K562 (cell line): ENCODE results near the gene WASHC2A. TPM values are rescaled to one million over a fixed set of nuclear protein-coding genes. Genes with fewer than 3 reads are reported as not detected.
"Not testable (repeated sequence)": the region's sequence is repeated elsewhere in the genome, so short reads cannot be mapped to it uniquely, and the experiment has no call there.

Source experiments
- ATAC-seq: fragments of 200-7000 bp; cut with Tn5 transposase; 3 replicates; pipeline ENCODE4 v1.9.1; 2020; ENCODE audit warnings: moderate library complexity
- BruUV-seq: library from RNA; stranded (reverse); fragments of 400-500 nt; replicated peaks from 2 replicates; lab custom pipeline; 2021; lab: Mats Ljungman, UMichigan
- CTCF ChIA-PET: fragments of 300-600 bp; formaldehyde crosslinking; extraction: SDS; loops from one replicate; lab custom pipeline; 2021; ENCODE audit warnings: low intra/inter-chr PET ratio; lab: Yijun Ruan, JAX
- POLR2A ChIA-PET: fragments of 300-600, 350-650 bp; sonication (Branson Sonifier 250); formaldehyde crosslinking; extraction: SDS; loops from one replicate; lab custom pipeline; 2021; ENCODE audit warnings: antibody characterized with exemption, inconsistent platforms; lab: Yijun Ruan, JAX
- DNase-seq, 4 experiments: peaks; one replicate each; pipeline versions ENCODE4 v3.0.0 to v3.0.0-alpha.2; 2011 to 2018; ENCODE audit warnings: low spot score in 3 of 4, mixed read lengths in 3 of 4; ENCODE audit errors: extremely low read depth in 1 of 4
- FAIRE-seq: peaks from 2 replicates; lab custom pipeline; 2011; peaks lifted over from hg19 to GRCh38; lab: Jason Lieb, UNC
- H2AFZ ChIP-seq: 2 replicates; pipeline ENCODE4 v1.6.0; 2011; ENCODE audit warnings: low read depth, low read length, control low read depth, inconsistent platforms
- H3K27ac ChIP-seq: fragments of 200-600 bp; 3 replicates; pipeline ENCODE4 v1.8.0; 2011; ENCODE audit warnings: low read depth, mild to moderate bottlenecking, control low read depth, inconsistent platforms, low read length, moderate library complexity, mixed read lengths; ENCODE audit errors: extremely low read depth
- H3K27me3 ChIP-seq, 2 experiments: fragments of 300-600 bp in 1 of 2; 2 replicates in 1 of 2; 3 replicates in 1 of 2; pipeline versions ENCODE4 v1.6.0 to v1.8.0; 2011; ENCODE audit warnings: inconsistent platforms in 2 of 2, low read length in 2 of 2, mild to moderate bottlenecking in 1 of 2, mixed read lengths in 1 of 2, moderate library complexity in 1 of 2; ENCODE audit not compliant: control insufficient read depth in 2 of 2, insufficient read depth in 2 of 2
- H3K36me3 ChIP-seq: fragments of 300-600 bp; 3 replicates; pipeline ENCODE4 v1.8.0; 2011; ENCODE audit warnings: mild to moderate bottlenecking, low read length, inconsistent platforms; ENCODE audit not compliant: control insufficient read depth, insufficient read depth
- H3K4me1 ChIP-seq, 2 experiments: fragments of 200-600 bp in 1 of 2; replicated peaks in 1 of 2; 2 replicates in 1 of 2; 3 replicates in 1 of 2; pipeline versions ENCODE4 v1.5.1 to v1.8.0; 2011; ENCODE audit warnings: inconsistent platforms in 2 of 2, low read length in 2 of 2, mild to moderate bottlenecking in 1 of 2, mixed read lengths in 1 of 2, moderate library complexity in 1 of 2; ENCODE audit not compliant: control insufficient read depth in 2 of 2, insufficient read depth in 2 of 2
- H3K4me2 ChIP-seq: 2 replicates; pipeline ENCODE4 v1.6.1; 2011; ENCODE audit warnings: low read length, control low read depth, inconsistent platforms, mixed read lengths; ENCODE audit not compliant: insufficient read depth
- H3K4me3 ChIP-seq: fragments of 200-600 bp; sonication (generic), shearing (Covaris generic); 2 replicates; pipeline ENCODE4 v1.5.1; 2016; ENCODE audit warnings: control low read depth, inconsistent platforms
- H3K79me2 ChIP-seq: fragments of 200-600 bp; 3 replicates; pipeline ENCODE4 v1.8.0; 2011; ENCODE audit warnings: low read length, inconsistent platforms; ENCODE audit not compliant: control insufficient read depth, insufficient read depth
- H3K9ac ChIP-seq, 2 experiments: 2 replicates each; pipeline versions ENCODE4 v1.6.0 to v1.6.1; 2011; ENCODE audit warnings: low read depth in 2 of 2, low read length in 2 of 2, control low read depth in 1 of 2, inconsistent platforms in 1 of 2, mild to moderate bottlenecking in 1 of 2, mixed read lengths in 1 of 2; ENCODE audit not compliant: insufficient read depth in 1 of 2
- H3K9me1 ChIP-seq: one replicate; pipeline ENCODE4 v1.6.0; 2011; ENCODE audit warnings: inconsistent platforms, mild to moderate bottlenecking, low read length, moderate library complexity; ENCODE audit not compliant: control insufficient read depth, insufficient read depth
- H3K9me3 ChIP-seq: replicated peaks from 2 replicates; pipeline ENCODE4 v1.5.1; 2011; ENCODE audit warnings: low read depth, low read length, inconsistent platforms; ENCODE audit not compliant: control insufficient read depth, insufficient read depth
- H4K20me1 ChIP-seq: replicated peaks from 2 replicates; pipeline ENCODE4 v1.6.1; 2011; ENCODE audit warnings: low read length, inconsistent platforms, mixed read lengths; ENCODE audit not compliant: control insufficient read depth, insufficient read depth
- BMI1 ChIP-seq: fragments of 150-350 bp; IDR thresholded peaks from 2 replicates; pipeline ENCODE4 v1.6.1; 2014; ENCODE audit warnings: low read length
- ILK ChIP-seq: fragments of 450-650 bp; IDR thresholded peaks from 2 replicates; pipeline ENCODE4 v1.6.1; 2016; ENCODE audit warnings: missing genetic modification characterization, low read depth, mild to moderate bottlenecking, missing compliant biosample characterization, moderate library complexity, borderline replicate concordance
- KAT7 ChIP-seq: sonication (generic); formaldehyde crosslinking; IDR thresholded peaks from 2 replicates; pipeline ENCODE4 v1.8.0; 2022; ENCODE audit warnings: missing genetic modification reagents, mild to moderate bottlenecking, borderline replicate concordance
- POLR2B ChIP-seq: fragments of 450-650 bp; IDR thresholded peaks from 2 replicates; pipeline ENCODE4 v1.6.1; 2018; ENCODE audit warnings: low read depth; ENCODE audit not compliant: partially characterized antibody
- TAF1 ChIP-seq: IDR thresholded peaks from 2 replicates; pipeline ENCODE4 v1.6.1; 2011; ENCODE audit warnings: mild to moderate bottlenecking, low read length, moderate library complexity; ENCODE audit not compliant: insufficient read depth, control insufficient read depth, severe bottlenecking; ENCODE audit errors: extremely low read depth
- TCF7 ChIP-seq: sonication (generic); IDR thresholded peaks from 2 replicates; pipeline ENCODE4 v1.6.1; 2016; ENCODE audit warnings: antibody characterized with exemption, borderline replicate concordance
- ZC3H8 ChIP-seq: fragments of 450-650 bp; IDR thresholded peaks from 2 replicates; pipeline ENCODE4 v1.6.1; 2017
- ZHX1 ChIP-seq: fragments of 150-350 bp; conservative IDR thresholded peaks from 2 replicates; pipeline ENCODE4 v1.6.1; 2014; ENCODE audit warnings: low read length
- ZNF121 ChIP-seq: sonication (generic); formaldehyde crosslinking; conservative IDR thresholded peaks from 2 replicates; pipeline ENCODE4 v1.8.0; 2022; ENCODE audit warnings: missing genetic modification reagents
- WGBS: fragments of 100-300 bp; shearing (Covaris generic); methylation state at CpG from one replicate; pipeline ENCODE4 v1.1.6; 2016; ENCODE audit warnings: low coverage, mixed read lengths; ENCODE audit not compliant: insufficient coverage; ENCODE audit errors: missing lambda C conversion rate; 5-methylcytosine and 5-hydroxymethylcytosine counted together
- in situ Hi-C: fragments of 300-500 bp; cut with MboI; formaldehyde crosslinking; loops from 4 replicates; pipeline ENCODE4 v1.15.0; 2018; ENCODE audit warnings: inconsistent platforms, mixed read lengths
- intact Hi-C: fragments of 100-400 bp; cut with micrococcal nuclease; formaldehyde crosslinking; loops from 2 replicates; pipeline ENCODE4 v1.14.2; 2022
- polyA plus RNA-seq, 8 experiments: library from polyadenylated mRNA; depleted of rRNA in 4 of 8; stranded (reverse) in 5 of 8; unstranded in 3 of 8; fragments of >200 nt; fragmentation: Nextera tagmentation in 2 of 8; fragmentation: Illumina TruSeq in 1 of 8; extraction: Ambion mirVana in 2 of 8; extraction: Trizol in 1 of 8; gene quantifications; 2 replicates each; pipeline versions ENCODE4 v1.2.1 to v1.2.3, GENCODE V29; 2011 to 2014; ENCODE audit warnings: inconsistent platforms in 1 of 8, missing spikeins in 1 of 8
- total RNA-seq, 7 experiments: library from RNA; depleted of rRNA in 6 of 7; stranded (reverse); fragments of >200 nt in 6 of 7; fragmentation: Illumina TruSeq in 2 of 7; extraction: Trizol in 2 of 7; gene quantifications; 2 replicates each; pipeline versions ENCODE4 v1.2.1 to v1.2.3, GENCODE V29; 2011 to 2021; ENCODE audit warnings: low replicate concordance in 1 of 7
- TF ChIP-seq, protein P1 (sequence below): fragments of 250-450 bp; sonication (Bioruptor Pico); IDR thresholded peaks from 2 replicates; pipeline ENCODE4 v1.4.0; 2020

WASHC2A gene
- total and polyA plus RNA-seq, 9 of the 15 experiments (the other 6 are each of a cell fraction or from before 2014, with no cell fraction given): 4.7 to 42.2 (median 28.7) TPM

- intact Hi-C loops (loop anchor here (5.0 kb wide), 1 partner anchor 122 kb away; no protein-coding TSS in a partner anchor), in situ Hi-C loops (loop anchor here (5.0 kb wide), 1 partner anchor 127 kb away; no protein-coding TSS in a partner anchor)
- DNase-seq, H3K4me3 ChIP-seq, H2AFZ ChIP-seq, CTCF ChIA-PET, H4K20me1 ChIP-seq, H3K36me3 ChIP-seq, H3K9me1 ChIP-seq, H3K9ac ChIP-seq, H3K79me2 ChIP-seq, FAIRE-seq, H3K4me2 ChIP-seq, POLR2A ChIA-PET, H3K4me1 ChIP-seq, H3K27ac ChIP-seq, BruUV-seq, H3K9me3 ChIP-seq: not testable (repeated sequence)
- ATAC-seq: peak; percentile 35
- WGBS: 8% methylated on average over 30 of the region's 37 CpGs
- peaks cover 28 to 37% of the 10 kb centered on the region in 2 experiments; a peak in 4 of 5 replicates for H3K27me3 ChIP-seq
Measured at GRCh38 chr10:50024716-50025383, 42.9 kb upstream of the WASHC2A start.

DNA sequence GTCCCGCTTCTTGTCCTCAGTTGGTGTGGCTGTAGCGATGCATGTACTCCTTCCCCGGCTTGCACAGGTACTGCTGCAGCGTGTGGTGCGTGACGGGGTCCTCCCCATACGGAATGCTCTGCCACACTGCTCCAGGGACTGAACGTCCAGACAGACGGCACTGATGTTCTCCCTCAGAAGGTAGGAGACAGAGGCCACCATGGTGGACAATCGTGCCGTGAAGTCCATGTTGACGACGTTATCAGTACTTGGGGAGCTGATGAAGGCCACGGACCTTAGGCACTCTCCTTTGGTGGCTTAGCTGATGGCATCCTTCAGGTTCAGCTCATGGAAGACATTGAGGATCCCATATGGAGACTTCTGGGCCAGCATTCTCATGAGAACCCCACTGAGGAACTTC lies 42.1 kb upstream of the WASHC2A start:
- Histone ChIP-seq H2AFZ (no peak overlapping the region), H3K4me2 (no peak overlapping the region), H3K4me1 (peaks cover 0 to 7% of the 10 kb centered on the region in 2 experiments; a peak in 2 of 5 replicates), H3K4me3 (no peak overlapping the region), H3K9me3 (no peaks in the 10 kb centered on the region), H3K79me2 (no peaks in the 10 kb centered on the region), H3K36me3 (no peaks in the 10 kb centered on the region), H3K27ac (no peak overlapping the region), H4K20me1 (0 out of 2 replicates have a peak, but pooled peaks cover 4% of the 10 kb centered on the region), H3K27me3 (peaks cover 28 to 37% of the 10 kb centered on the region in 2 experiments; a peak in 4 of 5 replicates), H3K9ac (no peak overlapping the region), H3K9me1 (no peaks in the 10 kb centered on the region)
- ChIA-PET POLR2A (interaction anchor here (0.6 to 1.2 kb wide), 2 partner anchors 19 to 127 kb away, joined by 3 read pairs; no protein-coding TSS in a partner anchor), CTCF (no interaction called here)
- no peak for DNase-seq
- 4% methylated on average over 14 of the region's 14 CpGs for WGBS
- intact Hi-C loops: loop anchor here (5.0 kb wide), 1 partner anchor 122 kb away; no protein-coding TSS in a partner anchor
- no TSS peak for BruUV-seq
- FAIRE-seq: no peak
- in situ Hi-C loops: loop anchor here (5.0 kb wide), 1 partner anchor 127 kb away; no protein-coding TSS in a partner anchor
- no peak; the same call in 2 of the 3 replicates for ATAC-seq
- no peak for TF ChIP-seq ILK (tag)
- no peak for TF ChIP-seq BMI1
- no peak for TF ChIP-seq KAT7
- TF ChIP-seq TAF1: no peak
- TF ChIP-seq, protein P1, sequence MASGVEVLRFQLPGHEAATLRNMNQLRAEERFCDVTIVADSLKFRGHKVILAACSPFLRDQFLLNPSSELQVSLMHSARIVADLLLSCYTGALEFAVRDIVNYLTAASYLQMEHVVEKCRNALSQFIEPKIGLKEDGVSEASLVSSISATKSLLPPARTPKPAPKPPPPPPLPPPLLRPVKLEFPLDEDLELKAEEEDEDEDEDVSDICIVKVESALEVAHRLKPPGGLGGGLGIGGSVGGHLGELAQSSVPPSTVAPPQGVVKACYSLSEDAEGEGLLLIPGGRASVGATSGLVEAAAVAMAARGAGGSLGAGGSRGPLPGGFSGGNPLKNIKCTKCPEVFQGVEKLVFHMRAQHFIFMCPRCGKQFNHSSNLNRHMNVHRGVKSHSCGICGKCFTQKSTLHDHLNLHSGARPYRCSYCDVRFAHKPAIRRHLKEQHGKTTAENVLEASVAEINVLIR (CRISPR knock-in tag): no peak
- no peak for TF ChIP-seq ZNF121
- TF ChIP-seq TCF7: no peak
- TF ChIP-seq ZC3H8: no peak
- no peak for TF ChIP-seq ZHX1
- TF ChIP-seq POLR2B: no peak
